H1 (cell line): ENCODE results near the gene TSHR. TPM values are rescaled to one million over a fixed set of nuclear protein-coding genes. Genes with fewer than 3 reads are reported as not detected.

Experiments
- EZH2 ChIP-seq: fragments of 200-600 bp; sonication (generic); IDR thresholded peaks from 2 replicates; pipeline ENCODE4 v1.7.1; 2012; ENCODE audit warnings: low read depth, mild to moderate bottlenecking, moderate library complexity, low read length, inconsistent platforms; ENCODE audit not compliant: severe bottlenecking
- NANOG ChIP-seq: IDR thresholded peaks from 2 replicates; pipeline ENCODE4 v1.6.1; 2011; ENCODE audit warnings: low read length, low read depth, mild to moderate bottlenecking, inconsistent platforms; ENCODE audit not compliant: insufficient read depth, poor library complexity, severe bottlenecking
- RBBP5 ChIP-seq: IDR thresholded peaks from 2 replicates; pipeline ENCODE4 v1.7.1; 2012; ENCODE audit warnings: low read depth, mild to moderate bottlenecking, inconsistent platforms, low read length, moderate library complexity, borderline replicate concordance
- SP1 ChIP-seq: IDR thresholded peaks from 2 replicates; pipeline ENCODE4 v1.6.1; 2011; ENCODE audit warnings: low read depth, low read length
- TAF1 ChIP-seq: IDR thresholded peaks from 2 replicates; pipeline ENCODE4 v1.6.1; 2011; ENCODE audit warnings: mild to moderate bottlenecking, low read depth, low read length
- YY1 ChIP-seq: IDR thresholded peaks from 2 replicates; pipeline ENCODE4 v1.6.1; 2011; ENCODE audit warnings: low read depth, mild to moderate bottlenecking, low read length
- polyA plus RNA-seq, 7 experiments: library from polyadenylated mRNA; depleted of rRNA in 3 of 7; stranded (reverse) in 5 of 7; unstranded in 2 of 7; fragments of >200 nt in 5 of 7; fragments of 200-250 nt in 2 of 7; gene quantifications; 1 replicate in 5 of 7; 2 replicates in 1 of 7; 4 replicates in 1 of 7; pipeline versions ENCODE4 v1.2.1 to v1.2.3, GENCODE V29; 2011 to 2013; ENCODE audit warnings: missing spikeins in 2 of 7, mixed read lengths in 2 of 7
- total RNA-seq: library from RNA; stranded (reverse); fragmentation: NEBNext Ultra II Directional; extraction: Animal tissue kit (Norgen Biotek cat#: 25700); gene quantifications from 2 replicates; pipeline ENCODE4 v1.2.1, GENCODE V29; 2021
- TF ChIP-seq, protein P1 (sequence below): IDR thresholded peaks from 2 replicates; pipeline ENCODE4 v1.6.1; 2011; ENCODE audit warnings: low read length, improper control_type of control experiment
- TF ChIP-seq, protein P2 (sequence below): IDR thresholded peaks from 2 replicates; pipeline ENCODE4 v1.6.1; 2012; ENCODE audit warnings: inconsistent platforms

The TSHR gene
- total and polyA plus RNA-seq, 2 of the 8 experiments (the other 6 are each of a cell fraction or from before 2014, with no cell fraction given), result 0.27 TPM; not detected in 1

DNA sequence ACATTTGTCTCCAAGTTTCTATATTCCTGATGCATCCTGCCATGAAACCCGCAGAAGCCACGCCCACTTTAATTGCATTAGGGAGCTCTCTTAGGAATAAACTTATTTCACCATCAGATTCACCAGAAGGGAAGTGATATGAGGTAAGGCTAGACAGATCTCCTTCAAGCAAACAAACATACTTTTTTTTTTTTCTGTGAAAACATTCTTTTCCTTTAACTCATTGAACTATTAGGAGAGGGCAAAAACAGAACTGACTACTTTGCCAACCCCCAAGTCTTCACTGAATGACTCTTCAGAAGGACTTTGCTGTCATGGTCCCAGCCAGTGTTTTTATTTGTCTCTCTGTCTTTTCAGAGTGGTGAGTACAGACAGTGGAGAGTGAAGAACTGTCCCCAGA is 216.9 kb downstream of the TSHR start (continued):
- TF ChIP-seq, protein P1, sequence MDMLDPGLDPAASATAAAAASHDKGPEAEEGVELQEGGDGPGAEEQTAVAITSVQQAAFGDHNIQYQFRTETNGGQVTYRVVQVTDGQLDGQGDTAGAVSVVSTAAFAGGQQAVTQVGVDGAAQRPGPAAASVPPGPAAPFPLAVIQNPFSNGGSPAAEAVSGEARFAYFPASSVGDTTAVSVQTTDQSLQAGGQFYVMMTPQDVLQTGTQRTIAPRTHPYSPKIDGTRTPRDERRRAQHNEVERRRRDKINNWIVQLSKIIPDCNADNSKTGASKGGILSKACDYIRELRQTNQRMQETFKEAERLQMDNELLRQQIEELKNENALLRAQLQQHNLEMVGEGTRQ, result no peak
- no peak for TF ChIP-seq NANOG
- no peak for TF ChIP-seq EZH2
- TF ChIP-seq TAF1, result no peak
- TF ChIP-seq, protein P2, sequence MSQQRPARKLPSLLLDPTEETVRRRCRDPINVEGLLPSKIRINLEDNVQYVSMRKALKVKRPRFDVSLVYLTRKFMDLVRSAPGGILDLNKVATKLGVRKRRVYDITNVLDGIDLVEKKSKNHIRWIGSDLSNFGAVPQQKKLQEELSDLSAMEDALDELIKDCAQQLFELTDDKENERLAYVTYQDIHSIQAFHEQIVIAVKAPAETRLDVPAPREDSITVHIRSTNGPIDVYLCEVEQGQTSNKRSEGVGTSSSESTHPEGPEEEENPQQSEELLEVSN, result no peak
- TF ChIP-seq YY1, result no peak
- TF ChIP-seq RBBP5, result no peak
- TF ChIP-seq SP1, result no peak
